ENCODE data around the gene CHAF1A.

DNA sequence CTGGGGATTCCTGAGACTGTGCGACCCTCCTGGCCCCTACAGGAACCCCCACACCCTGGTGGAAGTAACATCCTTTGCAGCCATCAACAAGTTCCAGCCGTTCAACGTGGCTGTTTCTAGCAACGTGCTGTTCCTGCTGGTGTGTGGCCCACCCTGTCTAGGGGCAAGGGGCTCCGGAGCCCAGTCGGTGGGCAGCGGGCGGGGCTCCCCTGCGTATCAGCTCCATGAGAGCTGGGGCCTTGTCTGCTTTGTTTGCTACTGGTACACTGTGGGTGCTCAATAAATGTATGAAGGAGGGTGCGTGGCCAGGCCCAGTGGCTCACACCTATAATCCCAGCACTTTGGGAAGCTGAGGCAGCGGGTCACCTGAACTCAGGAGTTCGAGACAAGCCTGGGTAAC lies 48.2 kb upstream of the CHAF1A start:
- TF ChIP-seq POLR2A (IDR thresholded peaks at IDR 0.05), result no peak
- TF ChIP-seq, protein P1, sequence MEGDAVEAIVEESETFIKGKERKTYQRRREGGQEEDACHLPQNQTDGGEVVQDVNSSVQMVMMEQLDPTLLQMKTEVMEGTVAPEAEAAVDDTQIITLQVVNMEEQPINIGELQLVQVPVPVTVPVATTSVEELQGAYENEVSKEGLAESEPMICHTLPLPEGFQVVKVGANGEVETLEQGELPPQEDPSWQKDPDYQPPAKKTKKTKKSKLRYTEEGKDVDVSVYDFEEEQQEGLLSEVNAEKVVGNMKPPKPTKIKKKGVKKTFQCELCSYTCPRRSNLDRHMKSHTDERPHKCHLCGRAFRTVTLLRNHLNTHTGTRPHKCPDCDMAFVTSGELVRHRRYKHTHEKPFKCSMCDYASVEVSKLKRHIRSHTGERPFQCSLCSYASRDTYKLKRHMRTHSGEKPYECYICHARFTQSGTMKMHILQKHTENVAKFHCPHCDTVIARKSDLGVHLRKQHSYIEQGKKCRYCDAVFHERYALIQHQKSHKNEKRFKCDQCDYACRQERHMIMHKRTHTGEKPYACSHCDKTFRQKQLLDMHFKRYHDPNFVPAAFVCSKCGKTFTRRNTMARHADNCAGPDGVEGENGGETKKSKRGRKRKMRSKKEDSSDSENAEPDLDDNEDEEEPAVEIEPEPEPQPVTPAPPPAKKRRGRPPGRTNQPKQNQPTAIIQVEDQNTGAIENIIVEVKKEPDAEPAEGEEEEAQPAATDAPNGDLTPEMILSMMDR (IDR thresholded peaks at IDR 0.05), result no peak
